Activated CD4-positive, CD25-positive, alpha-beta regulatory T cell treated with anti-CD3 and anti-CD28 coated beads, Interleukin-2, amount 50 U/mL, for 24 hours (primary cell): Measurements from ENCODE around the gene FASTK.

ENCODE experiments used
- ATAC-seq, 2 donors: fragments of 150-1000 bp; cut with Tn5 transposase; one replicate each; pipeline ENCODE4 v1.10.0; 2021; ENCODE audit warnings: mild to moderate bottlenecking in 1 of 2, moderate library complexity in 1 of 2

FASTK gene

GRCh38 chr7:151082141-151083070, 1.8 kb upstream of the FASTK start:
- no peak for ATAC-seq

GRCh38 chr7:151081170-151082101, 827 bp upstream of the FASTK start:
- ATAC-seq = no peak

- ATAC-seq = peak; percentile 1 to 3
These were observed 515 bp downstream of the FASTK start for GRCh38 chr7:151080067-151080521.

- ATAC-seq = no peak
These were observed 1.3 kb downstream of the FASTK start for GRCh38 chr7:151079199-151079910.

GRCh38 chr7:151078233-151079040, 2.2 kb downstream of the FASTK start:
- ATAC-seq = no peak

GRCh38 chr7:151077705-151078232, 2.8 kb downstream of the FASTK start:
- ATAC-seq = no peak

GRCh38 chr7:151076863-151077704, 3.5 kb downstream of the FASTK start:
- ATAC-seq = no peak

- no peak for ATAC-seq
These were observed 4.6 kb downstream of the FASTK start for GRCh38 chr7:151075978-151076426.

- ATAC-seq = no peak
These were observed 5.0 kb downstream of the FASTK start for GRCh38 chr7:151075662-151075971.

GRCh38 chr7:151074817-151075661, 5.6 kb downstream of the FASTK start:
- no peak for ATAC-seq

GRCh38 chr7:151073990-151074389, 6.6 kb downstream of the FASTK start:
- no peak for ATAC-seq

- no peak for ATAC-seq
These were observed 9.4 kb downstream of the FASTK start for GRCh38 chr7:151071032-151071866.

GRCh38 chr7:151070574-151070960, 10.0 kb downstream of the FASTK start:
- no peak for ATAC-seq

- no peak for ATAC-seq
These were observed 10.6 kb downstream of the FASTK start for GRCh38 chr7:151069841-151070573.

GRCh38 chr7:151068069-151068773, 12.4 kb downstream of the FASTK start:
- ATAC-seq = no peak

- no peak for ATAC-seq
These were observed 14.2 kb downstream of the FASTK start for GRCh38 chr7:151066273-151066974.

- no peak for ATAC-seq
These were observed 15.1 kb downstream of the FASTK start for GRCh38 chr7:151065516-151065915.
